GM21786 (cell line): ENCODE data around the gene ZNF23.

Experiments used
- ATAC-seq: cut with Tn5 transposase; IDR thresholded peaks from one replicate; pipeline ENCODE4 v1.9.1; 2021; ENCODE audit not compliant: unreplicated experiment

The ZNF23 gene

DNA sequence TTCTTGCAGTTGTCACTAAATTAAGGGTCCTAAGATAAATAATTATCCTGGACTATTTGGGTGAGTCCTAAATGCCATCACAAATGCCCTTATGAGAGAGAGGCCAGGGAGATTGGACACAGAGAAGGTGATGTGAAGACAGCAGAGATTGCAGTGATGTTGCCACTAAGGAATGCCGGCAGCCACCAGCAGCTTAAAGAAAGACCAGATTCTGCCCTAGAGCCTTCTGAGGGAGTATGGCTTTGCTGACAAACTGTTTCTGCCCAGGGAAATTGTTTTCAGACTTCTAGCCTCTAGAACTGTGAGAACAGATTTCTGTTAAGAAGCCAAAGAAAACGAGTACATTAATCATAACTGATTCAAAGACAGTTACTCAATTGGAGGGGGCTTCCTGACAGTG lies 10.0 kb upstream of the ZNF23 start:
- ATAC-seq: no peak

DNA sequence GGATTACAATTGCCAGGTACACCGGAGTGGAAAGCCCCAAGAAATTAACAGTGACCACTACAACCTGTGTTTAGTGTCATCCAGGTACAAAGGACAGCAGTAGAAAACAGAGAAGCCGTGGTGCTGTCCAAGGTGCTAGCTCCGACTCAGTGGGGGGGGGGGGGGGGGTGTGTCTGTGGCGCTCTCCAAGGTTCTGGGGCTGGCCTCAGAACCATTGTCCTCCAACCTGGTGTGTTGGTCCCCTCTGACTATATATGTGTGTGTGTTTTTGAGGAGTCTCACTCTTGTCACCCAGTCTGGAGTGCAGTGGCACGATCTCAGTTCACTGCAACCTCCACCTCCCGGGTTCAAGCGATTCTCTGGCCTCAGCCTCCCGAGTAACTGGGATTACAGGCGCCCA lies 5.8 kb upstream of the ZNF23 start:
- ATAC-seq: no peak

DNA sequence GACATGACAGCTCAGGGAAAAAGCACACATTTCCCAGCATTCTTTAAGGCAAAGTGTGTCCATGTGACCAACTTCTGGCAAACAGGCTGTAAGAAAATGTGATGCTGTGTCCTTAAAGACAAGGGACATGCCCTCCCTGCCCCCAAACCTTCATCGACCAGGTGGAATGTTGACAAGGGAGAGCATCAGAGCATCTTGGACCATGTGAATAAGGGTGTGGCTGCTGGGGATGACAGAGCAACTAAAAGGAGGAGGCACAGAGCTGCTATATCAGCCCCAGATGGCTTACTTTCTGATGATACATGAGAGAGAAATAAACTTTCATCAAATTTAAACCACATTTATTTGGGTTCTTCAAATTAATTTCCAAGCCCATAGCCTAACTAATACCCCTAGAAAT lies 2.2 kb upstream of the ZNF23 start:
- no peak for ATAC-seq

DNA sequence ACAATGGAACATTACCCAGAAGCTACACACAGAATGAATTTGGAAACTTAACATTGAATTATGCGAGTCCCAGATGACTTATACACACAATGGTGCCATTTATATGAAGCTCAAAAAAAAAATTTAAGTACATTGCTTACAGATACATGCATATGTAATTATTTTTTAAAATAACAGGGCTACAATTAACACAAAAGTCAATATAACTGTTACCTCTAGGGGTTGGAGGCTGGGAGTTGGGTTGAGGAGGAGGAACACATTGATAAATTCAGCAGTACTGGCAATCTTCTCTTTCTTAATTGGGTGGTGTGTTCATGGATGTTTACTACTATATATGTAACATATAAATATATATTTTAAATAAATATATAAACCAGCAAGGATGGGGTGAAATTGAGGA lies 1.1 kb downstream of the ZNF23 start:
- ATAC-seq: no peak

DNA sequence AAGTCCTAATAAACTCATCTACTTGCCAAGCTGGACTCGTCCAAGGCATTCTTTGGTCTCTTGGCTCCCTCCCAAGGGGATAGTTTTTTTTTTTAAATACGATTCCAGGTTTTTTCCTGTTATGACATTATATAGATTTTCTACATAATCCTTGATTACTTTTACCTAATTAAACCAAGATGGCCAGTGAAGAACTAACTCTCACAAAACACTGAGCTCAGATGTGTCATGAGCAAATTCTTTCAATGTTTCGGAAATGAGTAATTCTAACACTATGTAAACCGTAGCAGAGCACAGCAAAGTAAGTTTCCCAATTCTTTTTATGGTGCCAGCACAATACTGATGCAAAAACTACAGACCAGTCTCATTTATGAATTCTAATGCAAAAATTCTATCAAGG lies 1.8 kb downstream of the ZNF23 start:
- ATAC-seq: no peak

DNA sequence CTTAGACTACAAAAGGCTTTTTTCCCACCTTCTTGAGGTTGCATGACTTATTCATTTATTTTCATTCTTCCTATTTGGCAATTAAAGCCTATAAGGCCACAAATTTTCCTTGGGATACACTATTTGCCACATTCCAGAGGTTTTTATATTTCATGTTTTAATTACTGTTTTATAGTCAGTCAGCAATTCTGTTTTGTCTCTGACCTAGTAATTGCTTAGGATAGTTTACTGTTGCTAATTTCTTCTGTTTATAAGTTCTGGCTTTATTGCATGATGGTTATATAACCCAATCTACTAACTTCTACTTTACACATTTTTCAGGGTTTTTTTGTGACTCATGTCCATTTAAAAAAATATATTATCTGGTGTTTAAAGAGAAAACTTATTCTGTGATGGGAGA lies 2.5 kb downstream of the ZNF23 start:
- ATAC-seq: no peak

DNA sequence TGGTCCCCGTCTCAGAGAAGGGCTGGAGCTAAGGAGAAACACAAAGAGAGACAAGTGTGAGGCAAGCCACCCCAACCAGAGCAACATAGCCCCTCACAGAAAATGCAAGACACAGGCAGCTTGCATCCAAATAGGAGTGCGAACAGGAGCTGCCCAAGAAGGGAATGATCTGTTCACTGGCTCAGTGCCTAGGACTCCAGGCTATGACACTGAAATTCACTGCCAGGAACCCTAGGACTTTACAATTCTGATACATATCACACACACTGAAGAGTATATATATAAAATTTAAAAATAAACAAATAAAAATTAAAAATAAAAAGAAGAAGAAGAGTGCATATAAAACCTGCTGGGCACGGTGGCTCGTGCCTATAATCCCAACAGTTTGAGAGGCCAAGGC lies 5.2 kb downstream of the ZNF23 start:
- no peak for ATAC-seq

DNA sequence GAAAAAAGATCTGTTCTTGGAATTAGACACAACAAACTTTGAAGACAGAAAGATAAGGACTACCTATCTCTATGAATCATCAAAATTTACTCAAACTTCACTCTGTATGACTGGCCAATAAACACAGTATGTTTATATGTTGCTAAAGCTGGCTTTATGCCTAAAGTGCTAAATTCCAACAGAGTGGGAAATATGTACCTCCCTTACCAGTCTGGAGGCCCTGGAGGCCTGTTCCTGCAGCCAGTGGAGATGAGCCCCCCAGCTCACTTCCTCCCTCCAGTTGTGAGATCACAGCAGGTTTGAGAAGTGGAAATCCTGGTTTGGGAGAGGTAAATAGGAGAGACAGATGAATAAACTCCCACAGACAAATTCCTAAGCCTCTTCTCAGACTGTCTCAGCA lies 9.0 kb downstream of the ZNF23 start:
- no peak for ATAC-seq

DNA sequence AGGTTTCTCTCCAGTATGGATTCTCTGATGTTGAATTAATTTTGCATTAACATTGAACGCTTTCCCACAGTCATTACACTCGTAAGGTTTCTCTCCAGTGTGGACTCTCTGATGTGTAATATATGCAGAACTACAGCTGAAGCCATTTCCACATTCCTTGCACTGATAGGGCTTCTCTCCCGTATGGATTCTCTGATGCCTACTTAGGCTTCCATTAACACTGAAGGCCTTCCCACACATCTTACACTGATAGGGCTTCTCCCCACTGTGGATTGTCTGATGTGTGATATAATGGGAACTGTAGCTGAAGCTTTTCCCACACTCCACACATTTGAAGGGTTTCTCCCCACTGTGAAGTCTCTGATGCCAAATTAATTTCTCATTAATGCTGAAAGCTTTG lies 13.0 kb downstream of the ZNF23 start:
- no peak for ATAC-seq

DNA sequence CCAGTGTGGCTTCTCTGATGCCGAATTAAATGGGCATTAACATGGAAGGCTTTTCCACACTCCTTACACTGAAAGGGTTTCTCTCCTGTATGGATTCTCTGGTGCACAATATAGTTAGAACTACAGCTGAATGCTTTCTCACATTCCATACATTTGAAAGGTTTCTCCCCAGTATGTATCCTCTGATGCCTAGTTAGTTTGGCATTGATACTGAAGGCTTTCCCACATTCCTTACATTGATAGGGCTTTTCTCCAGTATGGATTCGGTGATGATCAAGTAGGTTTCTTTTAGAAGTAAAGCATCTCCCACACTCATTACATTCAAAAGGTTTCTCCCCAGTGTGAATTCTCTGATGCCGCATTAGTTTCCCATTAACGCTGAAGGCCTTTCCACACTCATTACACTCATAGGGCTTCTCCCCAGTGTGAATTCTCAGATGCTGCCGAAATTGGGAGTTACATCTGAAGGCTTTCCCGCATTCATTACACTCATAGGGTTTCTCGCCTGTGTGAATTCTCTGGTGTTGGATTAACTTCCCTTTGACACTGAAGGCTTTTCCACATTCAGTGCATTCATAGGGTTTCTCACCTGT lies 13.7 kb downstream of the ZNF23 start:
- ATAC-seq: no peak

DNA sequence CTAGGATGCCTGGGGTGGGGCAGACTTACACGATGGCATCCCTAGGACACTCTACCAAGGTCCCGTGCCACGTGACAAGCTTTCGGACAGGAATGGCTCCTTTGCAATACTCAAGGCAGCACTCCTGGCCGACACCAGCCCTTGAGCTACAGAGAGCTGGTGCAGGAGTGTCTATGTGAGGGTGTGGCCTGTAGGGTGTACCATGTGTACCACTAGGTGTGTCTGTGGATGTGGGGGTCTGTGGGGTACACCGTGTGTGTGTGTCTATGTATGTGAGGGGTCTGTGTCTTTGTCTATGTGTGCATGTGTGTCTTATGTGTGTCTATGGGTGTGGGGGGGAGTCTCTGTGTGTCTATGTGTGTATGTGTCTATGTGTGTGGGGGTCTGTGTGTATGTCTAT lies 18.3 kb downstream of the ZNF23 start:
- ATAC-seq: no peak

DNA sequence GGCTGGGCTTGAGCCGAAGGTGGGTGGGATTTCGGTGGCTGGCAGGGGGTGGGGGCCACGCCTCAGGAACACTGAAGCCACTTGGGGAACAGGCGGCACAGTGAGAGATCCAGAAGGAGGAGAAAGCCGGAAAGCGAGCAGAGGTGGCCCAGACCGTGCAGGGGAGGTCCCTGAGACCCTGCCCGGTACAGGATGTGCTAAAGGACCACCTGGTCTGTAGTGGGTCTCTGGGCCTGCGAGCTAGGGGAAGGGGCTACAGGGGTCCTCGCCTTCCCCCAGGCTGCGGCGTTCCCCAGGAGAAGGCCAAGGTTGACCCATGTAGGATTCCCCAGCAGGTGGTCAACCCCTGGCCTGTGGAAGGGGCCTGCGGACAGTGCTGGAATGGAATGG lies 20.0 kb downstream of the ZNF23 start, which contains the start of gene TLE7:
Gene TLE7 (minus strand): TSS at position 4 of the 390 bp plus-strand sequence. CDS start 8,730 bp downstream, outside the sequence.
- no peak for ATAC-seq

DNA sequence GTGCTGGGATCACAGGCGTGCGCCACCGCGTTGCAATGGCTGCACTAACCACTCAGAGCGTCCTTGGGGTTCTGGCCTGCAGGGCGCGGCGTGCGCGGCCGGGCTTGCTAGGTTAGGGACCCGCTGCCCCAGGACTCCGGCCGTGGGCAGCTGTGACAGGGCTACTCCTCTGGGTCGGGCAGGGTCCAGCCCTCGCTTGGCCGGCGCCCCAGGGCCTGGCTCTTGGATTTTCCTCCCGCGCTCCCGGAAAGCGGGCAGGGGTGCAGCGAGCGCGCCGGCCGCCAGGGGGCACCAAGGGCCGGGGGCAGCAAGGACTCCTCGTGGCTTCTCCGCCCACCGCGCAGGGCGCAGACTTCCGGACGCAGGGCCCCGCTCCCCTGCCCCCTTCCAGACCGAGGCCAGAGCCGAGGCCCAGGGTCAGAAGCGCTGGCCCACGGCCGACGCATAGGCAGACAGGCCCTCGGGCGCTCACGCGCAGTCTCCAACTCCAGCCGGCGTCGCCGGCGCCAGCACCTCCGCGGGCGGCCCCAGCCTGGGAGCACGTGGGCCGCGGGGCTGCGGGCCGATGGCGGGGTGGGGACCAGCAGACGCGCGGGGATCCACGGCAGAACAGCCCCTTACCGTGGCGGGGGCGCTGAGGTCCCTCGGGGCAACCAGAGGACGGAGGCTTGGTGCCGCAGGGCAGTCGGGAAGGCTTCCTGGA lies 20.5 kb downstream of the ZNF23 start:
- ATAC-seq: no peak

DNA sequence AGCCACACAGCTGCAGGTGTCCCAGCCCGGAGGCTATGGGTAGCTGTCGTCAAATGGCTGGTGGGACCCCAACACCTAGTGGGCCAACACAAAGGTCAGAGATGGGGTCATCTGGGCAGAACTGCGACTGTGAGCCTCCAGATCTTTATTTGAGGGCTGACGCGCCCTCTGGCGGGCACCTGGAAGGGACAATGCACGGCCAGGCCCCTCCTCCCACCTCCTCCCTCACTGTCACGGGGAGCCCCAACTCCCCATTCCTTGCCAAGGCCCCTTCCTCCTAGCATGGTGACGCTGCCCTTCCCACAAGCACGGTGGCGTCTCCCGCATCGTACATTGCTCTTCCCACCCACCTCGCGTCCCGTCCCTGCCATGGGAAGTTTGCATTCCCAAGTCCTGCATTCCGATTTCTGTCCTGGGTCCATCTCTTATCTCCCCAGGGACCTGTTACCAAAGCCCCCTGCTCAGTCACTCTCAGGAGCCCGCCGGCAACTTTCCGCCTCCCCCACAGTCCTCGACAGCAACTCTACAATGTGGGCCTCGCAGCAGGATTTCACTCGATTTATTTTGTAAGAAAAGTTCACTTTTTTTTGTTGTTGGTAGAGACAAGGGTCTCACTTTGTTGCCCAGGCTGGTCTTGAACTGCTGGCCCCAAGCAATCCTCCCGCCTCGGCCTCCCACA lies 21.2 kb downstream of the ZNF23 start:
- ATAC-seq: no peak

DNA sequence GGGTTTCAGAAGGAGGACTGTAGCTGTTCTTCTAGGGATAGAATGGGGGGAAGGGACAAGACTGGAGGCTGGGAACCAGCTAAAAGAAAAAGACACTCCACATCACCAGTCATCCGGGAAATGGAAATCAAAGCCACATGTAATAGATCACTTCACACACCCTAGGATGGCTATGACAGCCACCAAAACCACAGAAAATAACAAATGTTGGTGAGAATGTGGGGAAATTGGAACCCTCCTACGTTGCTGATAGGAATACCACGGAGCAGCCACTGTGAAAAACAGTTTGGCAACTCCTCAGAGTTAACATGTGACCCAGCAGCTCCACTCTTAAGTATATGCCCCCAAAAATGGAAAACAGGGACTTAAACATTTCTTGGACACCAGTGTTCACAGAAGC lies 22.5 kb downstream of the ZNF23 start:
- ATAC-seq: no peak

DNA sequence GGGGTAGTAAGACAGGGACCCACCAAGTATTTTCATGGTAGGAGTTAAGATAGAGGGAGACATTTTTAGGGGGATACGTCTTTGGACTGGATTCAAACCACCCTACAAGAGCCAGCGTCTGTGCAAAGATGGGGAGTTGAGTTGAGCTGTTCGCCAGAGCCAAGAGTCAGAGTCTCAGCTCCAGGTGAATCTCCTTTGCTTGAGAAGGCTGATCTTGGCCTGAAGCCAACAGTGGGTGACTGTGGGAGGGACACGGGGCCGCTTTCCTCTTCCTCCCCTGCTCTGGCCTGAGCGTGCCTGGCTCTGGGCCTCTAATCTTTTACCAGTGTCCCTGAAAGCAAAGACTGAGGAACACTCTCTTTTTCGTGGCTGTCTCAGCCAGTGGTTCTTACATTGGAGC lies 25.6 kb downstream of the ZNF23 start:
- no peak for ATAC-seq

DNA sequence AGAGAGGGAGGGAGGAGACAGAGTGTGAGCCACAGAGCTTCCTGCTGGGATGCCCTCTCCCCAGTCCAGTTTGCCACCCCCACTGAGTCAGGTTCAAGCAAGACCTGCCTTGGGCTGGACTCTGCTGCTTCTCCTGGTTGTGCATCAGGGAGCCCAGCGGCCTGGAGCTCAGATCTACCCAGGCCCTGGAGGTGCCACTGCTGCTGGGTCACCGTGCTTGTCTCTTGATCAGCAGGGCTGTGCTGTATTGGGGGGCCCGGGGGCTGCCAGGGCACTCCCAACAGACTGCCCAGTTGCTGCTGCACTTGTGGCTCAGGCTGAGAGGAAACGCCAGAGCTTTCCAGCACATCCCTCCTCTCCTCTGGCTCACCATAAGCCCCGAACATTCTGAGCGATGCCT lies 29.1 kb downstream of the ZNF23 start:
- no peak for ATAC-seq

DNA sequence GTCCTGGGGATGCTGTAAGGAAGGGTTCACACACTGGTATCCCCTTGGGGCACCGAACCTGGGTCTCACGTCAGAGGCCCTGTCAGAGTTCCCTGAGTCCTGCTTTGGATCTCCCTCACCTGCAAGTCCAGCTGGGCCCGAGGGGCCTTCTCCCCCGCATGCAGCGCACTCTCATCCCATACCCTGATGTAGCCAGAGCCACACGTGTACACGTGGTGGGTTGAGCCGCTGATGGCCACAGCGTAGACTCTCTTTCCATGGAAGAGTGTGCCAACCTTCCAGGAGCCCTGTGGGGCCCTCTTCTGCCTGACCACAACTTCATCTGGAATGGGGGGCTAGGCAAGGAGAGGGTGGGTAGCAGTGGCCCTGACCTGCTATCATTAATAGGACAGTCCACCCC lies 30.1 kb downstream of the ZNF23 start:
- no peak for ATAC-seq

DNA sequence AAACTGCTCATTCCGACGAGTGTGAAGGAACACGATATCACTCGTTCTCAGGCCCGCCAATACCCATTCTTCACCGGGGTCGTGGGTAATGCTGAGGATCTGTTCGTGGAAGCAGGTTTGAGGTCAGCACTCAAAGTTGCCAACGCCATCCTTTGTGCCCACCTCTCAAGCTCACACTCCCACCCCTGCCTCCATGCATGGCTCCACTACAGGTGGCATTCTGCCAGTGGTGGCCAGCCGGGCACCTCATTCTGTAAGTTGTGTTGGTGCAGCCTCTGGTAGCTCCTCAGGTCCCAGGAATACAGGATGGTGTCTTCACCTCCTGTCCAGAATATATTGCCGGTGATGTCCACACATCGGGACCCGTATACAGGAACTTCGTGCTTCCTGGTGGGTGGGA lies 30.9 kb downstream of the ZNF23 start:
- ATAC-seq: no peak

DNA sequence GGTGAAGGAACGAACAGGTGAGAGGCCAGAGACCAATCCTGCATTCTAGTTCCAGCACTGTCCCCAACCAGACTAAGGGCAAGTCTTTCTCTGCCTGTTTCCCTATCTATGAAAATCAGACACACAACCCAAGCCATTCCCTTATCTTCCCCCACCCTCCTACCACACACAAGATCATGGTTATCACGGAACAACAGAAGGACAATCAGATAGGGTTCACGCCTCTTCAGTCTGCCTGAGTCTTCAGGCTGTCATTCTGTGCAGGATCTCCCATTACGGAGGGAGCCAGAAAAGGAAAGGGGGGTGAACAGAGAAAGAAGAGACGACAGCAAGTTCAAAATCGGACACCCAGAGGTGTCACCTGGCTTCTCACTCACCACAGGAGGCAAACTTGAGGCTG lies 31.3 kb downstream of the ZNF23 start:
- ATAC-seq: no peak

DNA sequence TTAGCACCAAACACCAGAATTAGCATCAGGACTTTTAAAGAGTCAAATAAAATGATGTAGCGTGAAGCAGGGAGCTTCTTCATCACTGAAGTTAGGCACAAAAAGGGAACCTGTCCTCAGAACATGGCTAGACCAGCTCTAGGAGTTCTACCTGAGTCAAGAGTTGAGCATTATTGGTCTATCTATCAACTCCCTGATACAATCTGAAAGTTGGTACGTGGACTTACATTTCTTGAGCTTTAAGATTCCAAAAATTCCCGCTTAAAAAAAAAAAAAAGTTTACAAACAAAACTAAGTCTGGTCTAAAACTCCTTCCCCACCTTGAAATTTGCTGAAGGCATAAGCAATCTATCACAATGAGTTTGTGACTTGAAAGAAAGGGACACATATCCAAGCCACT lies 32.5 kb downstream of the ZNF23 start:
- ATAC-seq: no peak

DNA sequence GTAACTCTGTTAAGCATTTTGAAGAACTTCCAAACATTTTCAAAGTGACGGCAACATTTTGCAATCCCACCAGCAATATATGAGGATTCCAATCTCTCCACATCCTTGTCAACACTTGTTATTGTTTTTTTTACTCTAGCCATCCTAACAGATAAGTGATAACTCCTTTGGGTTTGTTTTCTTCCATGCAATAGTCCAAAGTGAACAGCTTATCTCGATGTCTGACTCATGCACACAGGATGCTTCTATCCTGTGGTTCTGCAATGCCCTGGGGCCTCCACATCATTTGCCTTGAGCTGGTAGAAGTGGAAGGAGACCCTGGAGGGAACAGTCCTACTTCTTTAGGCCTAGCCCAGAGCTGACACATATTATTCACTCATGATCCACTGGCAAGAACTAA lies 33.2 kb downstream of the ZNF23 start:
- no peak for ATAC-seq

DNA sequence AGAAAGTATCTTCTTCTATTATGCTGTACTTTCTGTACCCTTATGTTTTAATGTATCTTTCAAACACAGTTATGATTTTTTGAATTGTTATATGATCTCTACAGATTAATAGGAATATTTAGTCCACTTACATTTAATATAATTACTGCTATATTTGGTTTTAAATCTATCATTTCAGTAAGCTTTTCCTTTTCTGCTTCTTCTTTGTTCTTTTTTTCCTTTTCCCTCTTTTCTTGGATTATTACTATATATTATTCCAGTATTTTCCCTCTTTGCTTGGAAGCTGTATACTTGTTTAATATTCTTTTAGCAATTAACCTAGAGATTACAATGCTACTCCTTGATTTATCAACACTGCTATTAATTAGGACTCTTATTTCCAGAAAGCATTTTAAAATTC lies 33.7 kb downstream of the ZNF23 start:
- ATAC-seq: no peak
